Measurements from ENCODE around the gene MALL.
"Not testable (repeated sequence)": the region's sequence is repeated elsewhere in the genome, so short reads cannot be mapped to it uniquely, and the experiment has no call there.

MALL gene

GRCh38 chr2:110049769-110050168, 65.9 kb downstream of the MALL start:
- DNase-seq: not testable (repeated sequence)

- DNase-seq: not testable (repeated sequence)
Measured at GRCh38 chr2:110048255-110049197, 67.1 kb downstream of the MALL start.

- not testable (repeated sequence) for DNase-seq
Measured at GRCh38 chr2:110047225-110047624, 68.4 kb downstream of the MALL start.

GRCh38 chr2:110041941-110042660, 73.5 kb downstream of the MALL start:
- DNase-seq: not testable (repeated sequence)

- not testable (repeated sequence) for DNase-seq
Measured at GRCh38 chr2:110037336-110037735, 78.3 kb downstream of the MALL start.

- not testable (repeated sequence) for DNase-seq
Measured at GRCh38 chr2:110035384-110035783, 80.2 kb downstream of the MALL start.

GRCh38 chr2:110034935-110035334, 80.7 kb downstream of the MALL start:
- DNase-seq: not testable (repeated sequence)

All from activated CD8-positive, alpha-beta memory T cell treated with anti-CD3 and anti-CD28 coated beads for 24 hours (primary cell).